Endothelial cell of umbilical vein (primary cell): ENCODE results near the gene FTSJ1. TPM values are rescaled to one million over a fixed set of nuclear protein-coding genes. Genes with fewer than 3 reads are reported as not detected.

Source experiments
- BruUV-seq: library from RNA; stranded (reverse); fragments of 400-500 nt; replicated peaks from 2 replicates; lab custom pipeline; 2021; lab: Mats Ljungman, UMichigan
- CTCF ChIA-PET: fragments of 300-600, 350-600 bp; sonication (Branson Sonifier 250); formaldehyde crosslinking; loops from one replicate; lab custom pipeline; 2021; ENCODE audit warnings: antibody characterized with exemption, inconsistent platforms; lab: Charles Lee
- POLR2A ChIA-PET: fragments of 300-600, 350-600 bp; sonication (Branson Sonifier 250); formaldehyde crosslinking; loops from one replicate; lab custom pipeline; 2021; ENCODE audit warnings: antibody characterized with exemption, inconsistent platforms; lab: Charles Lee
- DNase-seq: peaks from one replicate; pipeline ENCODE4 v3.0.0-alpha.2; 2011; ENCODE audit warnings: low read depth, low spot score
- FAIRE-seq: peaks from 2 replicates; lab custom pipeline; 2011; peaks lifted over from hg19 to GRCh38; lab: Jason Lieb, UNC
- H2AFZ ChIP-seq: 2 replicates; pipeline ENCODE4 v1.6.0; 2012; ENCODE audit warnings: low read depth, low read length, control low read depth, inconsistent platforms
- H3K27ac ChIP-seq: 2 replicates; pipeline ENCODE4 v1.5.1; 2011; ENCODE audit warnings: low read depth, mild to moderate bottlenecking, control low read depth, low read length, moderate library complexity; ENCODE audit not compliant: insufficient read depth
- H3K27me3 ChIP-seq, 2 experiments: 2 replicates each; pipeline versions ENCODE4 v1.6.0 to v1.6.1; 2011; ENCODE audit warnings: low read length in 2 of 2, mixed read lengths in 1 of 2; ENCODE audit not compliant: control insufficient read depth in 2 of 2, insufficient read depth in 2 of 2
- H3K36me3 ChIP-seq, 2 experiments: 2 replicates in 1 of 2; 3 replicates in 1 of 2; pipeline ENCODE4 v1.5.1; 2011; ENCODE audit warnings: low read length in 2 of 2, mild to moderate bottlenecking in 1 of 2, moderate library complexity in 1 of 2; ENCODE audit not compliant: control insufficient read depth in 2 of 2, insufficient read depth in 2 of 2; ENCODE audit errors: extremely low read depth in 1 of 2
- H3K4me1 ChIP-seq: 3 replicates; pipeline ENCODE4 v1.5.1; 2011; ENCODE audit warnings: mild to moderate bottlenecking, low read length; ENCODE audit not compliant: control insufficient read depth, insufficient read depth; ENCODE audit errors: extremely low read depth
- H3K4me2 ChIP-seq: 2 replicates; pipeline ENCODE4 v1.6.1; 2011; ENCODE audit warnings: low read length, control low read depth, mixed read lengths; ENCODE audit not compliant: insufficient read depth
- H3K4me3 ChIP-seq, 3 experiments: fragments of 200-600 bp in 1 of 3; sonication (generic), shearing (Covaris generic) in 1 of 3; replicated peaks in 1 of 3; 2 replicates each; pipeline ENCODE4 v1.5.1; 2011 to 2016; ENCODE audit warnings: control low read depth in 3 of 3, low read length in 3 of 3, mild to moderate bottlenecking in 2 of 3, inconsistent platforms in 1 of 3, low read depth in 1 of 3, moderate library complexity in 1 of 3; ENCODE audit not compliant: insufficient read depth in 1 of 3
- H3K79me2 ChIP-seq: 2 replicates; pipeline ENCODE4 v1.6.0; 2012; ENCODE audit warnings: low read length, inconsistent platforms; ENCODE audit not compliant: control insufficient read depth, insufficient read depth
- H3K9ac ChIP-seq: replicated peaks from 2 replicates; pipeline ENCODE3; 2011; ENCODE audit warnings: low read length, control low read depth; ENCODE audit not compliant: insufficient read depth; ENCODE audit errors: extremely low read depth
- H3K9me1 ChIP-seq: replicated peaks from 3 replicates; pipeline ENCODE4 v1.6.0; 2011; ENCODE audit warnings: mild to moderate bottlenecking, low read length; ENCODE audit not compliant: control insufficient read depth, insufficient read depth; ENCODE audit errors: extremely low read depth
- H3K9me3 ChIP-seq: replicated peaks from 2 replicates; pipeline ENCODE4 v1.5.1; 2012; ENCODE audit warnings: low read length, inconsistent platforms; ENCODE audit not compliant: control insufficient read depth, insufficient read depth
- H4K20me1 ChIP-seq: replicated peaks from 2 replicates; pipeline ENCODE3; 2011; ENCODE audit warnings: mild to moderate bottlenecking, low read length; ENCODE audit not compliant: control insufficient read depth, insufficient read depth; ENCODE audit errors: extremely low read depth
- CTCF ChIP-seq, 2 donors: IDR thresholded peaks; 1 replicate in 1 of 2; 2 replicates in 1 of 2; pipeline ENCODE4 v1.5.1; 2011; ENCODE audit warnings: low read length in 2 of 2, mild to moderate bottlenecking in 2 of 2, moderate library complexity in 2 of 2, control low read depth in 1 of 2, inconsistent platforms in 1 of 2, low read depth in 1 of 2; ENCODE audit not compliant: insufficient read depth in 1 of 2; ENCODE audit errors: extremely low read depth in 1 of 2
- EZH2 ChIP-seq: IDR thresholded peaks from 2 replicates; pipeline ENCODE4 v1.6.1; 2012; ENCODE audit warnings: borderline replicate concordance, low read depth, mild to moderate bottlenecking, moderate library complexity, low read length, inconsistent platforms; ENCODE audit not compliant: severe bottlenecking
- FOS ChIP-seq: IDR thresholded peaks from 2 replicates; pipeline ENCODE4 v1.6.1; 2011; ENCODE audit warnings: mild to moderate bottlenecking, low read length, moderate library complexity, borderline replicate concordance; ENCODE audit not compliant: insufficient read depth
- GATA2 ChIP-seq: IDR thresholded peaks from 2 replicates; pipeline ENCODE4 v1.7.0; 2011; ENCODE audit warnings: low read depth, mild to moderate bottlenecking, moderate library complexity, mixed read lengths, low read length; ENCODE audit not compliant: insufficient read length, insufficient read depth
- JUN ChIP-seq: IDR thresholded peaks from 2 replicates; pipeline ENCODE4 v1.6.1; 2011; ENCODE audit warnings: borderline replicate concordance, low read depth; ENCODE audit not compliant: insufficient read length, insufficient read depth
- MAX ChIP-seq: IDR thresholded peaks from 2 replicates; pipeline ENCODE4 v1.6.1; 2011; ENCODE audit not compliant: insufficient read depth, insufficient read length
- MYC ChIP-seq: IDR thresholded peaks from one replicate; pipeline ENCODE4 v1.6.1; 2011; ENCODE audit warnings: mild to moderate bottlenecking, low read depth, low read length
- POLR2A ChIP-seq: IDR thresholded peaks from 2 replicates; pipeline ENCODE4 v1.6.1; 2012; ENCODE audit warnings: low read depth, mild to moderate bottlenecking, control low read depth, low read length
- POLR2AphosphoS5 ChIP-seq: IDR thresholded peaks from 2 replicates; pipeline ENCODE4 v1.6.1; 2012; ENCODE audit warnings: low read depth, mild to moderate bottlenecking, control low read depth, low read length, moderate library complexity; ENCODE audit not compliant: insufficient read depth
- dilution Hi-C: fragments of 300-500 bp; cut with MboI; formaldehyde crosslinking; loops from one replicate; pipeline ENCODE4 v1.15.0; 2019; ENCODE audit warnings: low sequenced_read_pairs; ENCODE audit not compliant: extremely low pct_ligation_motif_present
- intact Hi-C: fragments of 100-400 bp; cut with micrococcal nuclease; formaldehyde crosslinking; loops from one replicate; pipeline ENCODE4 v1.10.0; 2022
- polyA plus RNA-seq, 4 experiments: library from polyadenylated mRNA; depleted of rRNA in 3 of 4; stranded (reverse) in 3 of 4; unstranded in 1 of 4; fragments of >200 nt; gene quantifications; 2 replicates each; pipeline versions ENCODE4 v1.2.1 to v1.2.3, GENCODE V29; 2011 to 2012; ENCODE audit warnings: missing spikeins in 1 of 4
- total RNA-seq: library from RNA; stranded (reverse); gene quantifications from 2 replicates; pipeline ENCODE4 v1.2.3, GENCODE V29; 2021

Gene FTSJ1
- total and polyA plus RNA-seq, 2 donors (not counting 3 experiments of a cell fraction or from before 2014, with no cell fraction given) = 59.9 to 63.9 TPM

- H3K27me3 ChIP-seq = no peaks in the 10 kb centered on the region
- H3K4me2 ChIP-seq = no peak overlapping the region
- H2AFZ ChIP-seq = peak overlapping the region; percentile 30
- no peaks in the 10 kb centered on the region for H3K9me3 ChIP-seq
- FAIRE-seq (peak; percentile 80), DNase-seq (no peak)
- peaks cover 4% of the 10 kb centered on the region for H3K4me1 ChIP-seq
- dilution Hi-C loops (no loop called here), intact Hi-C loops (no loop called here)
- H3K9me1 ChIP-seq = no peaks in the 10 kb centered on the region
- no peaks in the 10 kb centered on the region for H4K20me1 ChIP-seq
- no peak overlapping the region for H3K4me3 ChIP-seq
- no peak overlapping the region for H3K9ac ChIP-seq
- no peaks in the 10 kb centered on the region for H3K79me2 ChIP-seq
- POLR2A ChIA-PET = no interaction called here
- CTCF ChIA-PET = no interaction called here
- H3K36me3 ChIP-seq = peaks cover 0 to under 1% of the 10 kb centered on the region in 2 experiments
- TF ChIP-seq JUN (no peak), POLR2AphosphoS5 (no peak), GATA2 (no peak), EZH2 (no peak), FOS (no peak), MAX (no peak), POLR2A (no peak), CTCF (IDR thresholded peaks at IDR 0.05; ENCODE audit: extremely low read depth in 1 of 2, insufficient read depth in 1 of 2, low read depth in 1 of 2, low read length in 2 of 2) (no peak), MYC (no peak)
- H3K27ac ChIP-seq = no peak overlapping the region
- BruUV-seq = no TSS peak
Measured at GRCh38 chrX:48532161-48532560, 56.2 kb downstream of the FTSJ1 start.
